GM12878 (cell line): ENCODE measurements around the gene HJURP. TPM values are rescaled to one million over a fixed set of nuclear protein-coding genes. Genes with fewer than 3 reads are reported as not detected.

Experiments used
- ATAC-seq: fragments of 200-7000 bp; cut with Tn5 transposase; 3 replicates; pipeline ENCODE4 v1.9.1; 2020; ENCODE audit warnings: mild to moderate bottlenecking, moderate library complexity
- BruUV-seq: library from RNA; stranded (reverse); fragments of 400-500 nt; replicated peaks from 2 replicates; lab custom pipeline; 2021; lab: Mats Ljungman, UMichigan
- CTCF ChIA-PET: fragments of 300-600 bp; sonication (Branson Sonifier 250); formaldehyde crosslinking; extraction: SDS; loops from one replicate; lab custom pipeline; 2021; ENCODE audit warnings: inconsistent platforms; lab: Yijun Ruan, JAX
- POLR2A ChIA-PET: fragments of 350-600 bp; formaldehyde crosslinking; extraction: SDS; loops from one replicate; lab custom pipeline; 2021; ENCODE audit warnings: inconsistent platforms; lab: Charles Lee
- RAD21 ChIA-PET: fragments of 300-600 bp; sonication (Branson Sonifier 250); formaldehyde crosslinking; loops from one replicate; lab custom pipeline; 2023; ENCODE audit warnings: antibody characterized with exemption; ENCODE audit not compliant: unreplicated experiment; lab: Charles Lee
- SMC1A ChIA-PET: fragments of 300-600 bp; sonication (Branson Sonifier 250); formaldehyde crosslinking; loops from one replicate; lab custom pipeline; 2023; ENCODE audit not compliant: unreplicated experiment, uncharacterized antibody; lab: Charles Lee
- DNase-seq: peaks from one replicate; pipeline ENCODE4 v3.0.0-alpha.2; 2011; ENCODE audit warnings: low read depth, low spot score
- FAIRE-seq: peaks from 3 replicates; lab custom pipeline; 2011; peaks lifted over from hg19 to GRCh38; lab: Jason Lieb, UNC
- H2AFZ ChIP-seq: 2 replicates; pipeline ENCODE4 v1.6.0; 2011; ENCODE audit warnings: low read depth, low read length, control low read depth; ENCODE audit not compliant: control insufficient read depth
- H3K27ac ChIP-seq: 2 replicates; pipeline ENCODE4 v1.5.1; 2011; ENCODE audit warnings: control low read depth; ENCODE audit not compliant: control insufficient read depth, insufficient read depth
- H3K27me3 ChIP-seq, 2 experiments: replicated peaks in 1 of 2; 2 replicates each; pipeline versions ENCODE4 v1.6.0 to v1.6.1; 2011; ENCODE audit warnings: low read length in 1 of 2; ENCODE audit not compliant: control insufficient read depth in 2 of 2, insufficient read depth in 2 of 2
- H3K36me3 ChIP-seq, 2 experiments: 2 replicates each; pipeline ENCODE4 v1.5.1; 2011; ENCODE audit warnings: low read length in 1 of 2; ENCODE audit not compliant: control insufficient read depth in 2 of 2, insufficient read depth in 2 of 2
- H3K4me1 ChIP-seq: 2 replicates; pipeline ENCODE4 v1.6.1; 2011; ENCODE audit warnings: mild to moderate bottlenecking, low read length, moderate library complexity, mixed read lengths; ENCODE audit not compliant: control insufficient read depth, insufficient read depth
- H3K4me2 ChIP-seq: 2 replicates; pipeline ENCODE4 v1.6.0; 2011; ENCODE audit warnings: control low read depth; ENCODE audit not compliant: control insufficient read depth, insufficient read depth
- H3K4me3 ChIP-seq: fragments of 200-600 bp; sonication (generic); 2 replicates; pipeline ENCODE4 v1.5.1; 2016
- H3K79me2 ChIP-seq: 2 replicates; pipeline ENCODE4 v1.6.0; 2011; ENCODE audit warnings: low read length; ENCODE audit not compliant: control insufficient read depth, insufficient read depth
- H3K9ac ChIP-seq: 2 replicates; pipeline ENCODE4 v1.8.0; 2011; ENCODE audit warnings: low read length, control low read depth, mixed read lengths; ENCODE audit not compliant: control insufficient read depth, insufficient read depth
- H3K9me3 ChIP-seq: replicated peaks from 3 replicates; pipeline ENCODE4 v1.5.1; 2011; ENCODE audit warnings: mild to moderate bottlenecking, low read length; ENCODE audit not compliant: control insufficient read depth, insufficient read depth
- H4K20me1 ChIP-seq: 2 replicates; pipeline ENCODE4 v1.6.0; 2011; ENCODE audit not compliant: control insufficient read depth, insufficient read depth
- ASH2L ChIP-seq: fragments of 300-600, 200-600 bp; sonication (generic); IDR thresholded peaks from 2 replicates; pipeline ENCODE4 v1.6.1; 2017; ENCODE audit warnings: low read depth, mild to moderate bottlenecking, borderline replicate concordance
- CREB1 ChIP-seq: IDR thresholded peaks from 2 replicates; pipeline ENCODE4 v1.6.1; 2012; ENCODE audit warnings: low read depth, mild to moderate bottlenecking, inconsistent platforms
- FOS ChIP-seq: IDR thresholded peaks from 3 replicates; pipeline ENCODE4 v1.6.1; 2011; ENCODE audit warnings: borderline replicate concordance; ENCODE audit not compliant: insufficient read length; ENCODE audit errors: extremely low read depth
- GABPA ChIP-seq: IDR thresholded peaks from 2 replicates; pipeline ENCODE4 v1.6.1; 2014; ENCODE audit warnings: antibody characterized with exemption, low read depth, mild to moderate bottlenecking, inconsistent platforms
- HSF1 ChIP-seq: fragments of 150-350 bp; IDR thresholded peaks from 2 replicates; pipeline ENCODE4 v1.6.1; 2014; ENCODE audit warnings: mild to moderate bottlenecking, low read depth, low read length
- MEF2A ChIP-seq: IDR thresholded peaks from 2 replicates; pipeline ENCODE4 v1.6.1; 2011; ENCODE audit warnings: low read depth, mild to moderate bottlenecking, low read length, moderate library complexity; ENCODE audit not compliant: insufficient read depth
- MLLT1 ChIP-seq: fragments of 450-650 bp; IDR thresholded peaks from 2 replicates; pipeline ENCODE4 v1.6.1; 2016; ENCODE audit warnings: mild to moderate bottlenecking
- MTA2 ChIP-seq: fragments of 450-650 bp; IDR thresholded peaks from 2 replicates; pipeline ENCODE4 v1.6.1; 2016; ENCODE audit warnings: low read depth, mild to moderate bottlenecking, moderate library complexity
- NKRF ChIP-seq: fragments of 450-650 bp; conservative IDR thresholded peaks from 2 replicates; pipeline ENCODE4 v1.6.1; 2017; ENCODE audit warnings: mild to moderate bottlenecking, moderate library complexity
- PBX3 ChIP-seq: IDR thresholded peaks from 2 replicates; pipeline ENCODE4 v1.6.1; 2011; ENCODE audit warnings: mild to moderate bottlenecking, low read depth, low read length, moderate library complexity; ENCODE audit not compliant: insufficient replicate concordance
- RBBP5 ChIP-seq: fragments of 200-600 bp; sonication (generic); conservative IDR thresholded peaks from 2 replicates; pipeline ENCODE4 v1.6.1; 2016
- ZNF384 ChIP-seq: IDR thresholded peaks from 2 replicates; pipeline ENCODE4 v1.6.1; 2012; ENCODE audit warnings: low read depth, mild to moderate bottlenecking, low read length, improper control_type of control experiment, borderline replicate concordance
- WGBS: methylation state at CpG from one replicate; pipeline ENCODE4 v1.1.6; 2016; ENCODE audit warnings: low lambda C conversion rate; ENCODE audit not compliant: insufficient replicate concordance, insufficient coverage; ENCODE audit errors: missing lambda C conversion rate; 5-methylcytosine and 5-hydroxymethylcytosine counted together
- in situ Hi-C: fragments of 300-500 bp; cut with MboI; formaldehyde crosslinking; loops from 9 replicates; pipeline ENCODE4 v1.14.3; 2018; ENCODE audit warnings: mixed read lengths
- intact Hi-C: fragments of 100-400 bp; cut with micrococcal nuclease; formaldehyde crosslinking; loops from one replicate; pipeline ENCODE4 v1.14.2; 2022; ENCODE audit not compliant: unreplicated experiment
- polyA plus RNA-seq, 11 experiments: library from polyadenylated mRNA; depleted of rRNA in 4 of 11; unstranded in 6 of 11; stranded (reverse) in 5 of 11; fragments of >200 nt; fragmentation: Nextera tagmentation in 4 of 11; fragmentation: Illumina TruSeq in 1 of 11; extraction: Ambion mirVana in 4 of 11; extraction: Trizol in 1 of 11; gene quantifications; 1 replicate in 1 of 11; 2 replicates in 10 of 11; pipeline versions ENCODE4 v1.2.1 to v1.2.3, GENCODE V29; 2011 to 2016; ENCODE audit warnings: inconsistent platforms in 2 of 11, missing spikeins in 2 of 11, low read depth in 1 of 11
- total RNA-seq, 4 experiments: library from RNA; depleted of rRNA in 3 of 4; stranded (reverse); fragments of >200 nt in 3 of 4; fragmentation: Illumina TruSeq in 1 of 4; extraction: Trizol in 1 of 4; gene quantifications; 2 replicates each; pipeline versions ENCODE4 v1.2.1 to v1.2.3, GENCODE V29; 2013 to 2021

HJURP gene
- total and polyA plus RNA-seq, 10 of the 15 experiments (the other 5 are each of a cell fraction or from before 2014, with no cell fraction given): 12.7 to 68.9 (median 44.4) TPM

GRCh38 chr2:233798335-233799086 lies 55.8 kb downstream of the HJURP start:
- RAD21 ChIA-PET: no interaction called here
- in situ Hi-C loops: no loop called here
- no peaks in the 10 kb centered on the region for H3K79me2 ChIP-seq
- no peak overlapping the region for H2AFZ ChIP-seq
- TF ChIP-seq FOS (no peak), RBBP5 (no peak), MLLT1 (no peak), NKRF (no peak), MEF2A (no peak), PBX3 (no peak), CREB1 (no peak), MTA2 (no peak), ZNF384 (no peak), HSF1 (no peak), GABPA (no peak), ASH2L (no peak)
- TF ChIP-seq, all 136 proteins: peak for 0
- H3K4me1 ChIP-seq: no peaks in the 10 kb centered on the region
- no peak overlapping the region for H3K4me3 ChIP-seq
- no peaks in the 10 kb centered on the region for H3K9me3 ChIP-seq
- H4K20me1 ChIP-seq: no peaks in the 10 kb centered on the region
- no peaks in the 10 kb centered on the region; a peak in 2 of 4 replicates for H3K27me3 ChIP-seq
- H3K9ac ChIP-seq: no peak overlapping the region
- FAIRE-seq: no peak
- no peak for DNase-seq
- H3K27ac ChIP-seq: no peak overlapping the region
- no peak for ATAC-seq
- H3K4me2 ChIP-seq: no peak overlapping the region
- ChIA-PET CTCF (no interaction called here), SMC1A (no interaction called here), POLR2A (no interaction called here)
- no peaks in the 10 kb centered on the region for H3K36me3 ChIP-seq
- 27% methylated on average over 14 of the region's 14 CpGs for WGBS
- BruUV-seq: no TSS peak
- intact Hi-C loops: no loop called here
